GM19455 (cell line): ENCODE results near the gene ARVCF.

Experiments used
- ATAC-seq: cut with Tn5 transposase; IDR thresholded peaks from one replicate; pipeline ENCODE4 v1.9.1; 2021; ENCODE audit not compliant: unreplicated experiment

Gene ARVCF

DNA sequence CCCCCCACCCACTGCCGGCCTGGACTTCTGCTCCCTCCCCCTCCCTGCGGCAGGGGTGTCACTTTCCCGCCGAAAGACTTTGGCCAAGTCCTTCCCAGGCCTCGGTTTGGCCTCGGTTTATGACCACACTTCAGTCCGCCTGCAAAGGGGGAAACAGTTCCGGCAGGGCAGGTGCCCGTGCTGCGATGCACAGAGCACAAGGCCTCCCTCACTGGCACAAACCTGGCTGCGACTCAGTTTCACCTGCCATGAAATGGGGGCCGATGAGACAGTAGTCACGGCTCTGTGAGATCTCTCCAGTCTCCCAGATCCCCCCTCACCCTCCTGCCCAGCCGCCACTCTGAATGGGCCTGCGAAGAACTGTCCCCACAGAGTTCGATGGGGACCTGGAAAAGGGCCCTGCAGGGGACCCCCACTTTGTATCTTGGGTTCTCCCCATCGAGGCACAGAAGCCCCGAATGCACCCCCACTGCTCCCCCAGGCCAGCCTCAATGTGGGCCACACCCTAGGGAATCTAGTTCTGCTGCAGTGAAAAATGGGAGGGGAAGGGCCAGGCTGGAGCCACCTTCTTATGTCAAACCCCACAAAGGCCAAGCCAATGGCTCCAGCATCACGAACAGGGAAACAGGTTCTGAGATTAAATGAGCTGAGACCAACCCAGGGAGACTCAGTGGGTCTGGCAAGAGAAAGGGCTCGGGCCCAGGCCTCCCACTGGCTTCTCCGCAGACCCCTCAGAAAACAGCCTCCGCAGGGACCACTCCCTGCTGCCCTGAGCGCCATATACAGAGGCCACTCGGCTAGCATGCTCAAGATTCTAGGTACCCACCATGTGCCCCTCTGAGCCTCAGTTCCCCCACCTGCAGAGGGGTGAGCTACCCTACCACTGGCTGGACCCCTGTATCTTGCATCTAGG, 29.0 kb downstream of the ARVCF start:
- ATAC-seq: no peak

DNA sequence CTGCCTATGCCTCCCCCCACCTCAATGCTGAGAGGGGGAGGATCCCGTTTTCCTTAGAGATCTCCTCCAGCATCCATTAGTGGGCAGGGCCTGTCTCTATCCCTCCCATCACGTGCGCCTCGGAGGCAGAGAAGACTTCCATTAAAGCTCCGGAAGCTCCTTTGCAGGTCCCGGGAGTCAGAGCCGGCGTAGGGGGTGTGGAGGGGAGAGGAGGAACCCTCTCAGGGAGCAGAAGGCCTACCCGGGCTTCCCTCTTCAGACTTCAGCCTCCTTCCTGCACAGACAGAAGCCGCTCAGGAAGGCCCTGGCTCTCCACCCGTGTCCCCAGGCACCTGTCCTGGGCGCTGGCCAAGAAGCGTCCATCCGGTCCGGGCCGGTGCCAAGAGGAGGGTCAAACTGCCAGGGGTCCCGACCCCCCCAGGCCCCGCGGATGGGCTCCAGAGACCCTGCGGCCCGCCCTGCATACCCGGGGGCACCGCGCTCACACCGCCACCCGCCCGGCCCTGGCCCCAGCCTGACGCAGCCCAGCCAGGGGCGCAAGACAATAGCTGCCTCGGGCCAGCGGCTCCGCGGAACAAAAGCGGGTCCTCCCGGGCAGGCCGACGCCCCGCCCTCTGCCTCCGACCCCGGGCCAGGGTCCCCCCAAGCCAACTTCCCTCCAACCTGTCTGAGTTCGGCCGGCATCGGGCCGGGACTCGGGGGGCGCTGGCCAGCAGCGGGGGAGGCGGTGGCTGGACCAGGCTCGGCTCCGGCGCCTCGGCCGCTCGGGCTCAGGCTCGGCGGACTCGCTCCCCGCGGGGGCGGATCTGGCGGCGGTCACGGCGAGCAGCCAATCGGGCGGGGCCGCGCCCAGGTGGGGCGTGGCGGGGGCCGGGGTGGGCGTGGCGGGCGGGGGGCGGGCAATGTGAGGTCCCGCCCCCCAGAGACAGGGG, 29.9 kb downstream of the ARVCF start:
- ATAC-seq: no peak

DNA sequence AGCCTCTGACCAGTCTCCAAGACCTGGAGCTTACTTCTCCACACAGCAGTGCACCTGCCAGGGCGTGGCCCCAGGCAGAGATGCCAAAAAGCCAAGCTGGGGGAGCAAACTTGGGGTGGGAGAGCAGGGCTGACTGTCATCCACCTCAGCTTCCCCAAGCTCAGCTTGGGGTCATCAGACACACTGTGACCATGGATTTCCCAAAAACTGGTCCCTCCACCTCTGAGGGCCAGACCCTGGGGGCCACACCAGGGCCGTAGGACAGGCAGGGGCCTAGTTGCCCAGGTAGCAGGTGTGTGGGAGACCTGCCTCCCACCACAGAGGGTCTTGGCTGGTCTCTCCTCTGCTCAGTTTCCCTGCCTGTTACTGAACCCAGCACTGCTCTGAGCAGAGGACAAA, 30.6 kb downstream of the ARVCF start:
- ATAC-seq: no peak

DNA sequence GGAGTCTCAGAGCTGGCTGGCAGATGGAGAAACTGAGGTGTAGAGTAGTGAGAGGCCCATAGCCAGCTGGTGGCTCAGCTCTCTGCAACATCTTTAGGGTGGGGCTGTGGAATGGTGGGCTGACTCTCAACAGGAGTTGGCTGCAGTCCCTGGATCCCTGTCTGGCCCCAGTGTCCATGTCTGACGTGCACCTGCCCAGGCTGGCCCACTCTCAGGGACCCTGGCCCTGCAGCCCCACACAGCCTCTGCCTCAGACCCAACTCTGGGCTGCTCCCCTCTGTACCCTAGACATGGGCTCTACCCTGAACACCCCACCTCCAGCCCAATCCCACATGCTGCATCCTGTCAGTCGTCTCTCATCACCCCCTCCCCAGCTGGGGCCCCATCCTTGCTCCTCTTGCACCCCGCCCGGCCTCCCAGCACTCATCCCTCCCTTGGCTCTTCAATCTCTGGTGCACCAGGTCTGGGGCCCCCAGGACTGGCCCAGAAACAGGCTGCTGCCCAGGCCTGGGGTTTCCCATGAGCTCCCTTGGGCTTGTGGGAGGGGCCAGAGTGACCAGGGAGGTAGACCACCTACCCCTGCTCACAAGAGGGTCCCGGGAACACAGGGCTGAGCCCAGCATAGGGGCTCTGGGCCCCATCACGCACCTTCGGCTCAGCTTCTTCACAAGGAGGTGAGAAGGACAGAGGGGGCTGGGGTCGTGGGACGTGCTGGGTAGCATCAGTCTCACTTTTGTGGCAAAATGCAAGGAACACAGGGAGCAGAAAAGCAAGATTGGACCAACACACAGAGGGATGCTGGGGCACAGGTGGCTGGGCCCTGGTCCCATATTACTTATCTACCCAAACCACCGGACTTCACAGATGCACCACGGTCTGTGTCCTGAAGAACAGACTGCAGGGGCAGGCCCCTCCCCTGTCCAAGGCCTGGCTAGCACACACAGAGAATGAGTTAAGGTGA, 31.5 kb downstream of the ARVCF start:
- ATAC-seq: no peak

DNA sequence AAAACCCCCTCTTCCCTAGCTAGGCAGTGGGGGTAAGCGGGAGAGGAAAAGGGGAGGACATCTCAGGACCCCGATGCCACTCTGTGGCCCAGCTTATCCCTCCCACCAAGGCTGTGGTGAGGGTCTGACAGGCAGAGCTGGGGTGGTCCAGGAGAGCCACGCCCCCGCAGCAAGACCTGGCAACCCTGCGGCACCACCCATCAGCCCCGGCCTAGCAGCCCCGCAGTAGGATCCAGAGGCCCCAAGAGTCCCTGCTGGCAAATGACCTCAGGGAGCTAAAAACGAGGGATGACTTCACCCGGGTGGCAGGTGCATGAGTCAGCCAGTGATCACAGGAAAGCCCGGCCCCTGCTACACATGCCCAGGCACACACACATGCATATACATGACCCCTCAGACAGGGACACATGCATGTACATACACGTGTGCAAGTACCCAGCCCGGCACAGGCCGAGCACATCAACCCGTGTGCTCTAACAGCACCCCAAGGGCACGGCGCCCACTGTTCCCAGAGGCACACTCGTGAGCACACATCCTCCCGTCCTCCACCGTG, 32.3 kb downstream of the ARVCF start:
- no peak for ATAC-seq

DNA sequence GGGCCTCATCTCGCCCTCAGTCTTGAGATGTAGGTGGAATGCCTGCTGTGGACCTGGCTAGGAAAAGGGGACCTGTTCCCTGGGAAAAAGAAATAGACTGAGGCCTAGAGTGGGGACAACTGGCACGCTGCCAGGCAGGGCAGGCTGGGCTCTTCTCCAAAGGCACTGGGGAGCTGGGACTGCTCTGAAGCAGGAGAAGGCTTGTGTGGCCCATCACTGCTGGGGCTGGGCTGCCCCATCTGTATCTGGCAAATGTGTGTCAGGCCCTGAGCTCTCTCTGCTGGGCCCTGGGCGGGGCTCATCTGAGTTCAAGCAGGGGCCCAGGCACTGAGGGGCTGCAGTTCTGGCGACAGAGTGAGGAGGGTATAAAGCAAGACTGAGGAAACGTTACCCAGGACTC, 32.9 kb downstream of the ARVCF start:
- ATAC-seq: no peak

DNA sequence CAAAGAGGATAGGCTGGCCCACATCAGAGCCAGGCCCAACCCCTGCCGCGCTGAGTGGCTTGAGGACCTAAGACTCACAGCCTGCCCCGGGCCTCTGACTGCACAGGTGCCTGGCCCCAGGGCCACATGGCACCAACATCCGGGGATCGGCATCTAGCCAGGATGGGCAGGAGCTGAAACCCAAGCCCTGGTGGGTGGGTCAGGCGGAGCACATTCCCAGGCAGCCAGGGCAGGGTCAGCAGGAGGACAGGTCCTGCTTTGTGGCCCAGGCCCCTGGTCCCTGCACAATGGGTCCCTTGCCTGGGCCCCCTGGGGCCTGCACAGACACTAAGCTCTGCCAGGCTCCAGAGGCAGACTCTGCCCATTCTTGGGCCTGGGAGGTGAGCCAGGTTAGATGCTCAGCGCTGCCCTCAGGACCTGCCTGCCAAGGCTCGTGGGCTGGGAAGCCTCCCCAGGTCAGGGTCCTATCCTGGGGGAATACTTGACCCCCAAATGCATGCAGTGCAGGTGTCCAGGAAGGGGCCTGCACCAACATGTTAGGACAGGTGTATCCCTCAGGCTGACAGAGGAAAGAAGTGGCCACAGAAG, 33.5 kb downstream of the ARVCF start:
- no peak for ATAC-seq

DNA sequence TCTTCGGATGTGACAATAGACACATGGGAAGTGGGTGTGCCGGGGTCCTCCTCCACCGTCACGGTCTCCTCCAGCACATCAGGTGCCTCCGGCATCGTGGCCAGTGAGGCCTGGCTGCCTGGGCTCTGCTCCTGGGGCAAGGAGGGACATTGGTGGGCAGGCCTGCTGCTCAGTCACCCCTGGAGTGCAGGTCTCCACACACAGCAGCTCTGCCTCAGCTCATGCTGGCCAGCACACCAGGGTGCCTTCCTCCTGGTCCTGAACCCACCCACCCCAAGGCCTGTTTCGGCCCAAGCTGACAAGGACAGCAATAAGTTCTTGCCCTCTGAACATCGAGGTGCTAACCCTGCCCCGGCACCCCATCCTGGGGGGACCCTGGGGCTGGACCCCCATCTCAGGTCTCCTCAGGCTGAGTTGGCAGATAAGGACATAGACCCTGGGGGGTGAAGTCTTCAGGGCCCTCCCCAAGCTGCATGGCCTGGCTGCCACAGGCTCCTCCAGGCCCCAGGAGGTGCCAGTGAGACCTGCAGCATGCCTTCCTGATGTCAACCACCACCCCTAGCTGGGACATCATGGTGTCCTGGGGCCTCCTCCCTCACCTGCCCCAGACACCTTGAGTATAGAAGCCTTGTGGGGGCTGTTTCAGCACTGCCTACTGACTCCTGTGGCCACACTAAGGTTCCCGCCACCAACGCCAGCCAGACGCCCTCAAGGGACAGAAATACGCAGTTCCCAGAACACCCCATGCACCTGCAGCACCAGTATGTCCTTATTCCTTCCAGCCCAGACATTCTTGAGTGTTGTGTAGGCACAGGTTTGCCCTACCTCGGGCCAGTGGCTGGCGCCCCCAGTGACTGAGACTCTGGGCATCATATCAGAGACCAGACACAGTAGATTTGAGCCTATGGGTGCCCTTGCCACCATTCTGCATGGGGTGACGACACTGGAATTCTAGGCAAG, 34.4 kb downstream of the ARVCF start:
- ATAC-seq: no peak

DNA sequence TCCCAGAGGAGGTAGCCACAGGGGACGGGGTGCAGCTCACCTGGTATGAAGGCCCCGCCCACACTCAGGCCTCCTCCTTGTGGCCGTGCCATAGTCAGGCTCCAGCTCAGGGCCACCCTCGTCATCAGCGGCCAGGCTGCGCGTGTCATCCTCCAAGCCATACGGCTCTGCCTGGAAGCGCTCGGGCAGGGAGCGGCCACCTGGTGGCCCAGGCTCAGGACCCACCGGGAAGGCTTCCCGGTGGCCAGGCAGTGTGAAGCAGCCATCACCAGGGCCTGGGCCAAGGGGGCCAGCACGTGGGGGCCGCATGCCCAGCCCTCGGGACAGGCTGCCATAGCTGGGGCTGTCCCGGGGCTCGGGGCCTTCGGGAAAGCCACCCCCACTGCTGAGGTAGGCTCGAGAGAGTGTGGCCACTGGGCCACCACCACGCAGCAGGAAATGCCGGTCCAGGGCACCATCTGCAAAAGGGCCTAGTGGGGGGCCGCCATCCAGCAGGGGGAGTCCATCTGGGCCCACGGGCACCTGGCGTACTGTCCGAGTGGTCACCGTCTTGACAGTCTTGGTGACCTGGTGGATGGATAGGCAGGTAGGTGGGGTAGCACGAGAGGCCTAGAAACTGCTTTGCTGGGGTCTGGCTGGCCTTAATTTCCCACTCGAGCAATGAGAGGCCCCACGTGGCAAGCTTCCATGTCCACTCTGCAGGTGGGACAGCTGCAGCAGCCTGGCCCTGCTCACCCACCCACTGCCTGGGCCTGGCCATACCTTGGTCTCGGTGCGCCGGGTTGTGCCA, 35.3 kb downstream of the ARVCF start:
- no peak for ATAC-seq

DNA sequence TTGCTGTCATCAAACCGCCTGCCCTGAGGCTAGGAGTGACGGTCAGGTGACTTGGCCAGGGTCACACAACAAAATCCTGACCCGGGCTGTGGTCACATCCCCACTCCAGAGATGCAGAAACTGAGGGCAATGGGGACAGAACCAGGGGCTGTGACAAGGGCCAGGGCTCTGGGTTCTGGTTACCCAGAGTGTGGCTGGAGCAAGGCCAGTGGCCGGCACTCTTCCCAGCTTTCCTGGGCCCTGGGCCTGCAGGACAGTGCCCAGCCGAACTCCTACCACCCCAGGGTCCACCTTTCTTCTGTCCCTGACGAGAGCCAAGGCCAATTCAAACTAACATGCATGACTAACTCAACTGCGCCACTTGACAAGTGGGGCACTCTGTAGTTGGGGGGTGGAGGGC, 35.9 kb downstream of the ARVCF start:
- no peak for ATAC-seq

DNA sequence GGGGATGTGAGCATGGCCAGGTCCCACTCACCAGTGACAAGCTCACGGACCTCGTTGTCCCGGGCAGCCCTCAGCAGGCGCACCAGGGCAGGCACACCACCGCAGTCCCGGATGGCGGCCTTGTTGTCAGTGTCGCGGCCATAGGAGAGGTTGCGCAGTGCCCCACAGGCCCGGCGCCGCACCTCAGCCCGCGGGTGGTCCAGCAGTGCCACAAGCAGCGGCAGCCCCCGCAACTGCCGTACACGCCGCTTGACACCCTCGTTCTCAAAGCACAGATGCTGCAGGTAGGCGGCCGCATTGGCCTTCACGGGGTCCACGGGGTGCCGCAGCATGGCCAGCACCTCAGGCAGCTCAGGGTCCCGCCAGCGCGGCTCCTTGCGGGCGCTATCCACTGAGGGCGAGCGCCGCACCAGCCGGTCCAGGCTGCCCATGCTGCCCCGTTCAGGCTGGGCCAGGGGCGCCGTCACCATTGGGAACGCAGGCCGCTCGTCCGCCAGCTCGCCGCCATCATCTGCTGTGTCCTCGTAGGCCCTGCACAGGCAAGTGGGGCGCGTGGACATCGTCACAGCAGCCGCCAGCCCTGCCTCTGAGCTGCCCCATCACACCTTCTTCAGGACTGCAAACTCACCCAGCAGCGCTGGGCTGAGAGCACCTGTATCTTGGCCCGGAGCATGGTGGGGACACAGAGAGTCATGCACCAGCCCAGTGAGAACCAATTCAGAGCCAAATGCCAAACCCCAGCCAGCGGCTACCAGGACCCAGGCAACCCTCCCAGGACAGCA, 36.7 kb downstream of the ARVCF start:
- no peak for ATAC-seq

DNA sequence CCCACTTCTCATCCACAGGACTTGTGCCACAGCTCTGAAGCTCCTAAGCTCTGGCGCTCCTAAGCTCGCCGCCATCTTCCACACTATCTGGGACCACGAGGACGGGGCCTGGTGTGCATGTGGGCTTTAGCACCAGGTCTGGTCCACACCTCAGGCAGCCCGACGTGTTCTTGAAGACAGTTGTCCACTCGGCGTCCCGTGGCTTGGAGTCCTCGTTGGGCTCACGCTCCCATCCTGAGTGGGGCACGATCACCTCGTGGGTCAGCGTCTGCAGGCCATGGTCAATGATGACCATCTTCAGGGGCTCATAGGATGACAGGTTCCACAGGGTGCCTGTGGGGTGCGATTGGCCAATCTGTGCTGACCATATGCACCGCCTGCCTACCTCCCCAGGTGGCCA, 37.9 kb downstream of the ARVCF start:
- no peak for ATAC-seq

DNA sequence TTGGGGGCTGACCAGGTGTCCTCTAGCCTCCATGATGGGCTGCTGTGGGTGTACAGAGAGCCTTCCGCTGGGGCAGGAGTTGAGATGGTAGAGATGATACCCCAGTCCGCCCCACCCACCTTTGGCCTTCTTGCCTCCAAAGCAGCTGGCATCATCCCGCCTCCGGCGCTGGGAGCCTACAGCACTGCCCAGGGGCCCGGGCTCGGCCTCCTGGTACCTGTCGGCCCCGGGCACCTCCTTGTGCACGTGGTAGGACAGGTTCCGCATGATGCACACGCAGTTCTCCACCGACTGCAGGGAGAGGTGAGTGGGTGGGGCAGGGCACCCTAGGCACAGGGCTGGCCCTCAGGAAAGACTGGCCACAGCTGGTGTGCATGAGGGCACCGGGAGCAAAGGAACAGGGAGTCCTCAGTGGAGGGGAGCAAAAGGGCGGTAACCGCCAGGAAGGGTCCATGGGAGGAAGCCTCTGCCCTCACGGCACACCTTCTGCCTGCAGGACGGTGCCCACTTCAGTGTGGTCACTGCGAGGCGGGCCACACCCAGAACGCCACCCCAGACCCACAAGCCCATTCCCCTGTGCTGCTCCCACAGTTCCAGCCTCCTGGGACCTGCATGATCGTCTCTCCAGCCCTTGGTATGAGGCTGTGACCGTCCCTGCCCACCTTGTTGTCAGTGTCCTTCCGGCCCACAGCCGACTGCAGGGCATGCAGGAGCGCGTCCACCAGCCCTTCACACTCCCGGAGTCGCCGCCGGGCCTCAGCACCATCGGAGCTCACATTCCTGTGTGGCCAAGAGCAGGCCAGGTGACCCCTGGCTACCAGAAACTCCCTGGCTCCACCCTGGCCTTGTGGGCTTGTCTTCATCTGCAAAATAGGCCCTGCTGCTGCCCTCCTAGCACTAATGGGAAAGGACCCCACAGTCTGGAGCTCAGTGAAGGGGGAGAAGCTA, 39.1 kb downstream of the ARVCF start:
- ATAC-seq: no peak

DNA sequence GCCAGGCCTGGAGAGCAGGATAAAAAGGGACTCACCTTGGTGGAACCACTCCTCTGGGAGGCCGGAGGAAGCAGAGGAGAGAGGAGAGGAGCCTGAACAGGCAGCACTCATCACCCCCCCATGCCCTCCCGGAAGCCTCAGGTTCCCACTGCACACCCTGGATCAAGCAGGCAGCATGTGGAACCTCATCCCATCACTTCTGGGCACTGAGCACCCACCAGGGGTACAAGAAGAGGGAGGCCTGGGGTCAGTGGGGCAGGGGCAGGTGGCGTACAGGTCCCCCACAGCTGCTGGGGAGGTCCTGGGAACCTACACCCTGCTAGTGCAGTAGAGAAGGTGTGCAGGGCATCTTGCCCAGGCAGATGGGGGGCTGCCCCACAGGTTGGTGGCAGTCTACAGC, 40.0 kb downstream of the ARVCF start:
- ATAC-seq: no peak

DNA sequence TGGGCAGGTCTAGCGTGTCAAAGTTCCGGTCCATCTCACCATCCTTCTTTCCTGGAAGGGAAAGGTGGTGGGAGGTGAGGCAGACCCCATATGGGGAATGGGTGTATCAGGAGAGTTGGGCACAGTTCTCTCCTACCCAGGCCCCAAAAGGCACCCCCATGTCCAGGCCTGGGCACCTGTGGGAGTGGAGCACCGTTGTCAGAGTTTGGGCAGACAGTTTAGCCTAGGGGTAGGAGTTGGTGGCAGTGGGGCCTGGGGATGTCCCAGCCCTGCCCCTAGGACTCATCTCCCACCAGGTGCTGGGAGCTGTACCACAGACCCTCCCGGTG, 41.0 kb downstream of the ARVCF start:
- no peak for ATAC-seq

DNA sequence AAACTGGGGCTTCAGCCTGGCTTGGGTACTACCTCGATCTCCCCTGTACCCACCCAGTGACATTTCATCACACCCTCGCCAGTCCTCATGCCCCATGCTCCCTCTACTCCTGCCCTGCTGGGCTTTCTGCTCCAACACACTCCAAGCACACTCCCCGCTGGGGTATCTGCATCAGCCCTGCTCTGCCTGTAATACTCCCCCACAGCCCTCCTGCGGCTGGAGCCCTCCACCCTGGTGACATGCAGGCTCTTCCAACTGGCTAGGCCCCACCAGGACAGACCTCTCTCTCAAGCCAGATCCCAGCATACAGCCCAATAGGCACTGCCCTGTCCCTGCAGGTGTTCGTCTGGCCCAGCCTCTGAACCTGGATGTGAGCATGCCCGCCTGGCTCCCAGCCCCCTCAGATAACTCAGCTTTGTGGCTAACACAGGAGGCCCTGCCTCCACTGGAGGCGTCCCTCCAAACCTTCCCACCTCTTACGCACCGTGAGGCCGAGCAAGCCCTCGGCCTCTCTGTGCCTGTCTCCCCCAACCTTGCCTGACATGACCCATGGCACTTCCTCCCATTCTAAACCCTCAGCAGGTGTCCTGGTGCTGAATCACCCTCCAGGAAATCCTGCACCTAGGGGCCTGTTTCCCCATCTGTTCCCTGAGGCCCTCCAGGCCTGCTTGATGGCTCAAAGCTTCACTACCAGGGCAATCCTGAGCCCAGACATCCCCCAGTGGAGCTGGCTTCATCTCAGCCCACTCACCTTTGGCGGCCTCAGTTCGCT, 41.5 kb downstream of the ARVCF start:
- ATAC-seq: no peak
